Coronary artery (tissue), 2 donors: ENCODE measurements around the gene GRIP1.

Experiments used
- DNase-seq: peaks from one replicate; pipeline ENCODE4 v3.0.0-alpha.2; 2017; ENCODE audit warnings: low spot score
- H3K27ac ChIP-seq, 2 donors: fragments of 200-600 bp; sonication (generic); one replicate each; pipeline ENCODE4 v1.5.1; 2016 to 2019
- H3K4me3 ChIP-seq: fragments of 200-600 bp; sonication (generic); 2 replicates; pipeline ENCODE4 v1.5.1; 2016; ENCODE audit warnings: mild to moderate bottlenecking, moderate library complexity
- CTCF ChIP-seq: fragments of 200-600 bp; sonication (generic); IDR thresholded peaks from one replicate; pipeline ENCODE4 v1.5.1; 2019; ENCODE audit warnings: antibody characterized with exemption

GRIP1 gene

GRCh38 chr12:66428261-66428660, 250.6 kb downstream of the GRIP1 start:
- Histone ChIP-seq H3K4me3 (no peak overlapping the region), H3K27ac (no peak overlapping the region)
- TF ChIP-seq CTCF, result no peak
- DNase-seq, result no peak

- Histone ChIP-seq H3K27ac (no peak overlapping the region), H3K4me3 (no peak overlapping the region)
- no peak for DNase-seq
- TF ChIP-seq CTCF, result no peak
Measured at GRCh38 chr12:66426696-66427095, 252.2 kb downstream of the GRIP1 start.

- H3K4me3 ChIP-seq, result no peak overlapping the region
- no peak for TF ChIP-seq CTCF
- no peak for DNase-seq
- H3K27ac ChIP-seq, result no peak overlapping the region
Measured at GRCh38 chr12:66423266-66423665, 255.6 kb downstream of the GRIP1 start.

GRCh38 chr12:66418908-66419307, 260.0 kb downstream of the GRIP1 start:
- Histone ChIP-seq H3K27ac (no peak overlapping the region), H3K4me3 (no peak overlapping the region)
- no peak for DNase-seq
- no peak for TF ChIP-seq CTCF

- no peak overlapping the region for H3K27ac ChIP-seq
- no peak for TF ChIP-seq CTCF
- no peak overlapping the region for H3K4me3 ChIP-seq
- no peak for DNase-seq
Measured at GRCh38 chr12:66417217-66417616, 261.7 kb downstream of the GRIP1 start.

GRCh38 chr12:66409195-66409871, 269.5 kb downstream of the GRIP1 start:
- no peak overlapping the region for H3K27ac ChIP-seq
- no peak overlapping the region for H3K4me3 ChIP-seq
- no peak for TF ChIP-seq CTCF
- DNase-seq, result no peak

- TF ChIP-seq CTCF, result no peak
Measured at GRCh38 chr12:66405395-66405794, 273.5 kb downstream of the GRIP1 start.

More at GRCh38 chr12:66405395-66405794, 273.5 kb downstream of the GRIP1 start:
- DNase-seq, result no peak
- Histone ChIP-seq H3K4me3 (no peak overlapping the region), H3K27ac (no peak overlapping the region)
